ENCODE results near the gene SSU72.

Gene SSU72

GRCh38 chr1:1552263-1552639 is 22.4 kb downstream of the SSU72 start:
- no peak overlapping the region for H2AFZ ChIP-seq (ENCODE audit: low read length)
- H3K9me2 ChIP-seq (replicated peaks; ENCODE audit: low read depth, low read length): no peaks in the 10 kb centered on the region
- H3K4me3 ChIP-seq (ENCODE audit: low read length, poor library complexity, severe bottlenecking): no peak overlapping the region
- no peak overlapping the region for H3K9ac ChIP-seq (ENCODE audit: low read depth, low read length, poor library complexity, severe bottlenecking)
- no peak overlapping the region for H3K4me2 ChIP-seq (ENCODE audit: low read depth, low read length, poor library complexity, severe bottlenecking)
- H3K4me1 ChIP-seq (ENCODE audit: insufficient read depth, low read length, poor library complexity, severe bottlenecking): no peaks in the 10 kb centered on the region
- TF ChIP-seq CTCF (conservative IDR thresholded peaks at IDR 0.05; ENCODE audit: low read length): no peak
- TF ChIP-seq EZH2phosphoT487 (IDR thresholded peaks at IDR 0.05; ENCODE audit: borderline replicate concordance): no peak
- no peaks in the 10 kb centered on the region for H4K20me1 ChIP-seq (ENCODE audit: insufficient read depth, low read length, poor library complexity, severe bottlenecking)
- no peaks in the 10 kb centered on the region for H3K27me3 ChIP-seq (ENCODE audit: insufficient read depth, low read length, poor library complexity, severe bottlenecking)
- no peaks in the 10 kb centered on the region for H3F3A ChIP-seq (ENCODE audit: low read depth)
- no peaks in the 10 kb centered on the region for H3K9me3 ChIP-seq (ENCODE audit: insufficient read depth, low read depth, low read length)
- H3K36me3 ChIP-seq (ENCODE audit: insufficient read depth, low read length): no peaks in the 10 kb centered on the region
- no peaks in the 10 kb centered on the region for H3K79me2 ChIP-seq (ENCODE audit: insufficient read depth, low read length)

- Histone ChIP-seq H3K27me3 (ENCODE audit: insufficient read depth, low read length, poor library complexity, severe bottlenecking) (no peaks in the 10 kb centered on the region), H3F3A (ENCODE audit: low read depth) (no peaks in the 10 kb centered on the region), H3K9me2 (replicated peaks; ENCODE audit: low read depth, low read length) (no peaks in the 10 kb centered on the region), H3K9ac (ENCODE audit: low read depth, low read length, poor library complexity, severe bottlenecking) (no peak overlapping the region), H3K4me1 (ENCODE audit: insufficient read depth, low read length, poor library complexity, severe bottlenecking) (no peaks in the 10 kb centered on the region), H4K20me1 (ENCODE audit: insufficient read depth, low read length, poor library complexity, severe bottlenecking) (no peaks in the 10 kb centered on the region), H3K79me2 (ENCODE audit: insufficient read depth, low read length) (no peaks in the 10 kb centered on the region), H3K9me3 (ENCODE audit: insufficient read depth, low read depth, low read length) (no peaks in the 10 kb centered on the region), H3K4me2 (ENCODE audit: low read depth, low read length, poor library complexity, severe bottlenecking) (no peak overlapping the region), H3K36me3 (ENCODE audit: insufficient read depth, low read length) (no peaks in the 10 kb centered on the region), H3K4me3 (ENCODE audit: low read length, poor library complexity, severe bottlenecking) (no peak overlapping the region), H2AFZ (ENCODE audit: low read length) (no peak overlapping the region)
- no peak for TF ChIP-seq EZH2phosphoT487 (IDR thresholded peaks at IDR 0.05; ENCODE audit: borderline replicate concordance)
- TF ChIP-seq CTCF (conservative IDR thresholded peaks at IDR 0.05; ENCODE audit: low read length): no peak
These were observed 23.0 kb downstream of the SSU72 start for GRCh38 chr1:1551524-1552262.

GRCh38 chr1:1550591-1551432 is 23.9 kb downstream of the SSU72 start:
- no peaks in the 10 kb centered on the region for H3K4me1 ChIP-seq (ENCODE audit: insufficient read depth, low read length, poor library complexity, severe bottlenecking)
- H3F3A ChIP-seq (ENCODE audit: low read depth): no peaks in the 10 kb centered on the region
- no peaks in the 10 kb centered on the region for H3K9me3 ChIP-seq (ENCODE audit: insufficient read depth, low read depth, low read length)
- H3K27me3 ChIP-seq (ENCODE audit: insufficient read depth, low read length, poor library complexity, severe bottlenecking): no peaks in the 10 kb centered on the region
- no peak overlapping the region for H3K4me3 ChIP-seq (ENCODE audit: low read length, poor library complexity, severe bottlenecking)
- H3K9ac ChIP-seq (ENCODE audit: low read depth, low read length, poor library complexity, severe bottlenecking): no peak overlapping the region
- H3K9me2 ChIP-seq (replicated peaks; ENCODE audit: low read depth, low read length): no peaks in the 10 kb centered on the region
- H4K20me1 ChIP-seq (ENCODE audit: insufficient read depth, low read length, poor library complexity, severe bottlenecking): no peaks in the 10 kb centered on the region
- peak; percentile 54 for TF ChIP-seq CTCF (conservative IDR thresholded peaks at IDR 0.05; ENCODE audit: low read length)
- TF ChIP-seq EZH2phosphoT487 (IDR thresholded peaks at IDR 0.05; ENCODE audit: borderline replicate concordance): no peak
- no peaks in the 10 kb centered on the region for H3K36me3 ChIP-seq (ENCODE audit: insufficient read depth, low read length)
- no peak overlapping the region for H3K4me2 ChIP-seq (ENCODE audit: low read depth, low read length, poor library complexity, severe bottlenecking)
- H3K79me2 ChIP-seq (ENCODE audit: insufficient read depth, low read length): no peaks in the 10 kb centered on the region
- H2AFZ ChIP-seq (ENCODE audit: low read length): no peak overlapping the region

All from Loucy (cell line).